Keratinocyte (primary cell): ENCODE measurements around the gene CPOX. TPM values are rescaled to one million over a fixed set of nuclear protein-coding genes. Genes with fewer than 3 reads are reported as not detected.

Source experiments
- DNase-seq: peaks from one replicate; pipeline ENCODE4 v3.0.0-alpha.2; 2011; ENCODE audit warnings: low read depth, missing footprints, low spot score
- FAIRE-seq: peaks from 2 replicates; lab custom pipeline; 2011; peaks lifted over from hg19 to GRCh38; lab: Jason Lieb, UNC
- H2AFZ ChIP-seq: 2 replicates; pipeline ENCODE4 v1.6.0; 2012; ENCODE audit warnings: low read length, control low read depth, inconsistent platforms; ENCODE audit not compliant: control insufficient read depth
- H3K27ac ChIP-seq: 2 replicates; pipeline ENCODE4 v1.5.1; 2011; ENCODE audit warnings: low read length; ENCODE audit not compliant: control insufficient read depth, insufficient read depth
- H3K27me3 ChIP-seq: 3 replicates; pipeline ENCODE4 v1.6.0; 2011; ENCODE audit warnings: low read length; ENCODE audit not compliant: control insufficient read depth, insufficient read depth; ENCODE audit errors: extremely low read depth
- H3K36me3 ChIP-seq, 2 experiments: 2 replicates in 1 of 2; 3 replicates in 1 of 2; pipeline ENCODE4 v1.5.1; 2011; ENCODE audit warnings: low read length in 2 of 2, mild to moderate bottlenecking in 1 of 2; ENCODE audit not compliant: control insufficient read depth in 2 of 2, insufficient read depth in 2 of 2; ENCODE audit errors: extremely low read depth in 1 of 2
- H3K4me1 ChIP-seq: 3 replicates; pipeline ENCODE4 v1.5.1; 2011; ENCODE audit warnings: low read length; ENCODE audit not compliant: control insufficient read depth, insufficient read depth; ENCODE audit errors: extremely low read depth
- H3K4me2 ChIP-seq: 3 replicates; pipeline ENCODE4 v1.6.0; 2011; ENCODE audit warnings: low read depth, low read length; ENCODE audit not compliant: control insufficient read depth, insufficient read depth; ENCODE audit errors: extremely low read depth
- H3K4me3 ChIP-seq, 3 experiments: fragments of 200-600 bp in 1 of 3; sonication (generic) in 1 of 3; 2 replicates in 2 of 3; 3 replicates in 1 of 3; pipeline ENCODE4 v1.5.1; 2011 to 2016; ENCODE audit warnings: low read length in 3 of 3, mild to moderate bottlenecking in 3 of 3, control low read depth in 2 of 3, inconsistent platforms in 1 of 3, low read depth in 1 of 3, mixed read lengths in 1 of 3, mixed run types in 1 of 3, moderate library complexity in 1 of 3; ENCODE audit not compliant: control insufficient read depth in 2 of 3, insufficient read depth in 2 of 3; ENCODE audit errors: extremely low read depth in 1 of 3
- H3K79me2 ChIP-seq: 2 replicates; pipeline ENCODE4 v1.6.0; 2012; ENCODE audit warnings: low read length; ENCODE audit not compliant: control insufficient read depth, insufficient read depth
- H3K9ac ChIP-seq: 3 replicates; pipeline ENCODE4 v1.6.0; 2011; ENCODE audit warnings: low read length; ENCODE audit not compliant: control insufficient read depth, insufficient read depth; ENCODE audit errors: extremely low read depth
- H3K9me1 ChIP-seq: 3 replicates; pipeline ENCODE4 v1.6.0; 2011; ENCODE audit warnings: low read length; ENCODE audit not compliant: control insufficient read depth, insufficient read depth; ENCODE audit errors: extremely low read depth
- H3K9me3 ChIP-seq: 2 replicates; pipeline ENCODE4 v1.5.1; 2012; ENCODE audit warnings: low read depth, low read length; ENCODE audit not compliant: control insufficient read depth
- H4K20me1 ChIP-seq: 3 replicates; pipeline ENCODE4 v1.6.0; 2011; ENCODE audit warnings: low read length; ENCODE audit not compliant: control insufficient read depth, insufficient read depth; ENCODE audit errors: extremely low read depth
- CTCF ChIP-seq, 3 experiments: IDR thresholded peaks in 1 of 3; conservative IDR thresholded peaks in 1 of 3; optimal IDR thresholded peaks in 1 of 3; 2 replicates in 2 of 3; 3 replicates in 1 of 3; pipeline versions ENCODE3 to v1.5.1; 2011; ENCODE audit warnings: low read length in 3 of 3, mild to moderate bottlenecking in 3 of 3, moderate library complexity in 2 of 3, control low read depth in 1 of 3, inconsistent platforms in 1 of 3; ENCODE audit not compliant: insufficient read depth in 2 of 3; ENCODE audit errors: extremely low read depth in 1 of 3
- EZH2 ChIP-seq: IDR thresholded peaks from one replicate; pipeline ENCODE4 v1.6.1; 2012; ENCODE audit warnings: inconsistent platforms, mild to moderate bottlenecking, low read length, moderate library complexity
- dilution Hi-C: fragments of 300-500 bp; cut with MboI; formaldehyde crosslinking; loops from one replicate; pipeline ENCODE4 v1.7.0; 2020; ENCODE audit warnings: low sequenced_read_pairs; ENCODE audit not compliant: extremely low pct_ligation_motif_present
- polyA plus RNA-seq, 5 experiments: library from polyadenylated mRNA; depleted of rRNA in 3 of 5; stranded (reverse) in 3 of 5; stranded (forward) in 1 of 5; unstranded in 1 of 5; fragments of >200 nt; gene quantifications; 1 replicate in 1 of 5; 2 replicates in 3 of 5; 3 replicates in 1 of 5; pipeline versions ENCODE4 v1.2.1 to v1.2.3, GENCODE V29; 2011 to 2012; ENCODE audit warnings: missing spikeins in 2 of 5, low read depth in 1 of 5, low replicate concordance in 1 of 5

Gene CPOX
- polyA plus RNA-seq, 1 donor (not counting 4 experiments of a cell fraction or from before 2014, with no cell fraction given) = 29.4 TPM

GRCh38 chr3:98551236-98551635, 42.2 kb downstream of the CPOX start:
- TF ChIP-seq EZH2 = no peak
- no peak for TF ChIP-seq CTCF (optimal IDR thresholded peaks at IDR 0.05 in 1 of 3, IDR thresholded peaks at IDR 0.05 in 1 of 3, conservative IDR thresholded peaks at IDR 0.05 in 1 of 3; ENCODE audit: extremely low read depth in 1 of 3, insufficient read depth in 2 of 3, low read length in 3 of 3)
- H3K9me3 ChIP-seq = no peaks in the 10 kb centered on the region
- no peak overlapping the region for H3K27ac ChIP-seq

GRCh38 chr3:98550833-98551232, 42.6 kb downstream of the CPOX start:
- Histone ChIP-seq H3K4me2 (no peak overlapping the region), H3K27me3 (no peaks in the 10 kb centered on the region), H3K9ac (no peak overlapping the region), H4K20me1 (no peaks in the 10 kb centered on the region), H3K79me2 (no peaks in the 10 kb centered on the region), H3K9me1 (no peaks in the 10 kb centered on the region), H3K4me1 (no peaks in the 10 kb centered on the region), H2AFZ (no peak overlapping the region), H3K9me3 (no peaks in the 10 kb centered on the region), H3K27ac (no peak overlapping the region), H3K36me3 (no peaks in the 10 kb centered on the region), H3K4me3 (no peak overlapping the region)
- no peak for TF ChIP-seq CTCF (optimal IDR thresholded peaks at IDR 0.05 in 1 of 3, IDR thresholded peaks at IDR 0.05 in 1 of 3, conservative IDR thresholded peaks at IDR 0.05 in 1 of 3; ENCODE audit: extremely low read depth in 1 of 3, insufficient read depth in 2 of 3, low read length in 3 of 3)
- TF ChIP-seq EZH2 = no peak
- no peak for FAIRE-seq
- DNase-seq = no peak
- dilution Hi-C loops = no loop called here

More at GRCh38 chr3:98551236-98551635, 42.2 kb downstream of the CPOX start:
- FAIRE-seq (no peak), DNase-seq (no peak)
- H3K9me1 ChIP-seq = no peaks in the 10 kb centered on the region
- no peak overlapping the region for H2AFZ ChIP-seq
- no peaks in the 10 kb centered on the region for H3K79me2 ChIP-seq
- dilution Hi-C loops = no loop called here
- H3K27me3 ChIP-seq = no peaks in the 10 kb centered on the region
- no peak overlapping the region for H3K4me3 ChIP-seq
- H3K4me2 ChIP-seq = no peak overlapping the region
- H3K4me1 ChIP-seq = no peaks in the 10 kb centered on the region
- H3K9ac ChIP-seq = no peak overlapping the region
- no peaks in the 10 kb centered on the region for H3K36me3 ChIP-seq
- no peaks in the 10 kb centered on the region for H4K20me1 ChIP-seq
